Karpas-422 (cell line): ENCODE data around the gene GPR37L1. TPM values are rescaled to one million over a fixed set of nuclear protein-coding genes. Genes with fewer than 3 reads are reported as not detected.

Experiments used
- DNase-seq: peaks from one replicate; pipeline ENCODE4 v3.0.0-alpha.2; 2015
- H2AFZ ChIP-seq: fragments of 200-600 bp; sonication (generic); 2 replicates; pipeline ENCODE4 v1.6.1; 2014; ENCODE audit warnings: antibody characterized with exemption, low read length, mixed read lengths
- H3K27ac ChIP-seq: fragments of 200-600 bp; sonication (generic); 2 replicates; pipeline ENCODE4 v1.5.1; 2014; ENCODE audit warnings: mild to moderate bottlenecking, low read length, moderate library complexity
- H3K27me3 ChIP-seq: fragments of 200-600 bp; sonication (generic); 2 replicates; pipeline ENCODE4 v1.6.1; 2014; ENCODE audit warnings: low read length, mixed read lengths
- H3K36me3 ChIP-seq: fragments of 200-600 bp; sonication (generic); 2 replicates; pipeline ENCODE4 v1.6.1; 2014; ENCODE audit warnings: low read length, mixed read lengths; ENCODE audit not compliant: insufficient read depth
- H3K4me1 ChIP-seq: fragments of 200-600 bp; sonication (generic); 2 replicates; pipeline ENCODE4 v1.6.1; 2014; ENCODE audit warnings: mild to moderate bottlenecking, low read length, mixed read lengths
- H3K4me2 ChIP-seq: fragments of 200-600 bp; sonication (generic); 2 replicates; pipeline ENCODE4 v1.6.1; 2014; ENCODE audit warnings: low read length, low read depth, mild to moderate bottlenecking; ENCODE audit not compliant: poor library complexity, severe bottlenecking
- H3K4me3 ChIP-seq: fragments of 200-600 bp; sonication (generic); 2 replicates; pipeline ENCODE4 v1.5.1; 2014; ENCODE audit warnings: mild to moderate bottlenecking, antibody characterized with exemption, low read length, mixed read lengths
- H3K79me2 ChIP-seq: fragments of 200-600 bp; sonication (generic); 2 replicates; pipeline ENCODE4 v1.6.1; 2014; ENCODE audit warnings: mild to moderate bottlenecking, low read length, mixed read lengths
- H3K9ac ChIP-seq: fragments of 200-600 bp; sonication (generic); 2 replicates; pipeline ENCODE4 v1.6.0; 2014; ENCODE audit warnings: low read length
- H3K9me2 ChIP-seq: fragments of 200-600 bp; sonication (generic), shearing (Covaris generic); replicated peaks from 2 replicates; pipeline ENCODE4 v1.6.0; 2014; ENCODE audit warnings: mild to moderate bottlenecking, low read length, moderate library complexity; ENCODE audit not compliant: insufficient read depth
- H3K9me3 ChIP-seq: fragments of 300-700, 200-600 bp; sonication (generic); 2 replicates; pipeline ENCODE4 v1.6.1; 2014; ENCODE audit warnings: low read length, mixed read lengths
- H4K20me1 ChIP-seq: fragments of 200-600 bp; sonication (generic); 2 replicates; pipeline ENCODE4 v1.6.1; 2014; ENCODE audit warnings: mild to moderate bottlenecking, antibody characterized with exemption, low read length, low read depth; ENCODE audit not compliant: insufficient read depth
- total RNA-seq: library from RNA; depleted of rRNA; stranded (reverse); fragments of >200 nt; shearing (Covaris generic); gene quantifications from 2 replicates; pipeline ENCODE4 v1.2.3, GENCODE V29; 2014; ENCODE audit warnings: low replicate concordance

Gene GPR37L1
- total RNA-seq, 1 experiment from 2014 or later: not detected

DNA sequence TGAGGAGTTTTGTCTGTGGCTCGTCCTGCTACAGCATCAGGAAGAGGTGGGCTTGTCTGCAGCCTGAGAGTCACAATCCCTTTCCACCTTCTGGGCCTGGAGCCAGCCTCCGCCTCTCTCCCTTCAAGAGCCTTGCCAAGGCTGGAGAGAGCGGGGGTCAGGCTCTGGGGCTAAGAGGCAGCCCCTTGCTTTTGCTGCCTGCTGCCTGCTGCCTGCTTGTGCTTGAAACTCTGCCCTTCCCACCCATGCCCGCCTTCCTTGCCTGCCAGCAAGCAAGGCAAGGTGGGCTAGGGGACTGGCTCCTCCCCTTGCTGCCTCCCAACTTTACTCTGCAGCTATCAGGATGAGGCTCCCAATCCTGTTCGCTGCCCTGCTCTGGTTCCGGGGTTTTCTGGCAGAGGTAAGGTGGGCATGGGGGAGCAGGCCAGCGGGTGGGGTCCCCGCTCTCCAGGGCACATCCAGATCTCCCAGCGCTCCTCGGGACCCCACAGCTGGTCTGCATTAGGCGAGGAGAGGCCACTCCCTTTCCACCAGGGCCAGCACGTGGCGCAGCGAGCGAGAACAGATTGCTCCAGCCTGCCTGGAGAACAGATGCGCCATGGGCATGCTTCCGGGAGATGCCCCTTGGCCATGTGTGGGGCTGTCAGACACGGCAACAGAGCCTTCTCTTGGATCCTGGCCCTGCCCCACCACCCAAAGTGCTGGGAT is 45.1 kb downstream of the GPR37L1 start:
- Histone ChIP-seq H3K4me3 (no peak overlapping the region), H3K9me2 (no peaks in the 10 kb centered on the region), H3K4me2 (no peak overlapping the region), H3K27me3 (no peaks in the 10 kb centered on the region), H3K79me2 (no peaks in the 10 kb centered on the region), H3K27ac (no peak overlapping the region), H3K4me1 (peaks cover 11% of the 10 kb centered on the region), H4K20me1 (no peaks in the 10 kb centered on the region; the same call in 1 of the 2 replicates), H3K36me3 (no peaks in the 10 kb centered on the region), H3K9ac (no peak overlapping the region), H2AFZ (no peak overlapping the region), H3K9me3 (no peaks in the 10 kb centered on the region)
- no peak for DNase-seq

DNA sequence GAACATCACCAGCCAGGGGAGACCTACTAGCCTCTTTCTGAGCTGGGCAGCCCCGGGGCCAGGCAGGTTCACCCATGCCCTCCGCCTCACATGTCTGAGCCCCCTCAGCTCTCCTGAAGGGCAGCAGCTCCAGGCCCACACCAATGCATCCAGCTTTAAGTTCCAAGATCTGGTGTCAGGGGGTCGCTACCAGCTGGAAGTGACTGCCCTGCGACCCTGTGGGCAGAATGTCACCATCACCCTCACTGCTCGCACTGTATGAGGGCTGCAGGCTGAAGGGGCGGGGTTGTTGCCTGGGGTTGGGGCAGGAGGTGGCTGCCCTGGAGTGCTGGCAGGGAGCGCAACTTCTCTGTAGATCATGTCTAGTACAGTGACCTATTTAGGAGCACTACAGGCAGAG is 46.1 kb downstream of the GPR37L1 start:
- Histone ChIP-seq H3K9ac (no peak overlapping the region), H3K9me3 (no peaks in the 10 kb centered on the region), H3K36me3 (no peaks in the 10 kb centered on the region), H3K27me3 (no peaks in the 10 kb centered on the region), H3K27ac (no peak overlapping the region), H4K20me1 (no peaks in the 10 kb centered on the region; the same call in 1 of the 2 replicates), H2AFZ (no peak overlapping the region), H3K4me1 (peaks cover 8% of the 10 kb centered on the region), H3K9me2 (no peaks in the 10 kb centered on the region), H3K79me2 (no peaks in the 10 kb centered on the region), H3K4me2 (no peak overlapping the region), H3K4me3 (no peak overlapping the region)
- no peak for DNase-seq

DNA sequence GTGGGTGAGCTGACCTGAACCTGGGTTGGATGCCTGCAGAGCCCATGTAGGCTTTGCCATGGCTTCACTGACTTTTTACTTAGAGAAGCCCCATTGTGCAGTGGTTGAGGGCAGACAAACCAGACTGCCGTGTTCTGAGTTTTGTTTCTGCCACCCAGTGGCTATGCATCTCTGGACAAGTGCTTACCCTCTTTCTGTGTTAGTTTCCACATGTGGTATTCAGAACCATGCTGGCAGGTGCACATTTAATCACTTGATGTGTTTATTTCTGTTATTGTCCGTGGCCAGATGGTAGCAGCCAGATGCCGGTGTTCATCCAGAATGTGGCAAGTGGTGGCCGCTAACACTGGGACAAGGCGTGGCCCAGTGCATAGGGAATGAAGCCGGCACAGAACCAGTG is 48.0 kb downstream of the GPR37L1 start:
- H3K27ac ChIP-seq: no peak overlapping the region
- no peaks in the 10 kb centered on the region for H3K4me1 ChIP-seq
- no peaks in the 10 kb centered on the region for H3K9me3 ChIP-seq
- no peaks in the 10 kb centered on the region for H4K20me1 ChIP-seq
- H3K79me2 ChIP-seq: no peaks in the 10 kb centered on the region
- no peak overlapping the region for H3K4me3 ChIP-seq
- H3K36me3 ChIP-seq: no peaks in the 10 kb centered on the region
- H3K4me2 ChIP-seq: no peak overlapping the region
- no peaks in the 10 kb centered on the region for H3K27me3 ChIP-seq
- H2AFZ ChIP-seq: no peak overlapping the region
- H3K9ac ChIP-seq: no peak overlapping the region
- H3K9me2 ChIP-seq: no peaks in the 10 kb centered on the region
- DNase-seq: no peak

DNA sequence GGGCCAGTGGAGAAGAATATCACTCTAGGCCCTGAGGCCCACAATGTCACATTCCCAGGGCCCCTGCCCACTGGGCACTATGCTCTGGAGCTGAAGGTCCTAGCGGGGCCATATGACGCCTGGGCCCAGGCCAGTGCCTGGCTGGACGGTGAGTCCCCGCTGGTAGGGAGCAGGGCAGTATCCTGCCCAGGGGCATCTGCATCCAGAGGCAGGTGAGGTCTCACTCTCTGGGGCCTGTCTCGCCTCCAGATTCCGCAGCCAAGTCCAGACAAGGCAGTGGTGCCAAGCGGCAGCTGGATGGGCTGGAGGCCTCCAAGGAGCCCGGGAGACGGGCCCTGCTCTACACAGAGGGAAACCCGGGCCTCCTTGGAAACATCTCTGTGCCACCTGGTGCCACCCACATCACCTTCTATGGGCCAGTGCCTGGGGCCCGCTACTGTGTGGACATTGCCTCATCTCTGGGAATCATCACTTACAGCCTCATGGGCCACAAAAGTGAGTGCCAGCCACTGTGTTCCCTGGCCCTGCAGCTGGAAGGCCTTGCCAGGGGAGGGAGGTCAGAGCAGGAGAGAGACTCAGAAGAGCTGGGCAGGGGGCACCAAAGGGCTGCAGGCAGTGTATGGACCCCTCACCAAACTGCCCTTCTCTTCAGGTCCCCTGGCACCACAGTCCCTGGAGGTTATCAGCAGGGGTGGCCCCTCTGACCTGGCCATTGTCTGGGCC is 48.7 kb downstream of the GPR37L1 start:
- no peaks in the 10 kb centered on the region for H3K9me3 ChIP-seq
- H3K4me2 ChIP-seq: no peak overlapping the region
- H3K27me3 ChIP-seq: no peaks in the 10 kb centered on the region
- no peak overlapping the region for H2AFZ ChIP-seq
- H3K27ac ChIP-seq: no peak overlapping the region
- H3K4me3 ChIP-seq: no peak overlapping the region
- H3K9me2 ChIP-seq: no peaks in the 10 kb centered on the region
- H3K9ac ChIP-seq: no peak overlapping the region
- H3K79me2 ChIP-seq: no peaks in the 10 kb centered on the region
- no peaks in the 10 kb centered on the region for H3K4me1 ChIP-seq
- H3K36me3 ChIP-seq: no peaks in the 10 kb centered on the region
- DNase-seq: no peak
- no peaks in the 10 kb centered on the region for H4K20me1 ChIP-seq

DNA sequence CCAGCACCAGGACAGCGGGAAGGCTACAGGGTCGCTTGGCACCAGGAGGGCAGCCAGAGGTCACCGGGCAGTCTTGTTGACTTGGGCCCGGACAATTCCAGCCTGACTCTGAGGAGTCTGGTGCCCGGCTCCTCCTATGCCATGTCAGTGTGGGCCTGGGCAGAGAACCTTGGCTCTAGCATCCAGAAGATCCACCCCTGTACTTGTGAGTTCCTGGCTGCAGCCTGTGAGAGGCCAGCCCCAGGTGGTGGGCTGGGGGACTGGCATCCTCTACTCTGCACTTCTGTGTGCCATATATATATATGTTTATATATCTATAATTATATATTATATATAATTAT is 49.3 kb downstream of the GPR37L1 start:
- Histone ChIP-seq H3K4me2 (no peak overlapping the region), H3K9me3 (no peaks in the 10 kb centered on the region), H2AFZ (no peak overlapping the region), H3K4me3 (no peak overlapping the region), H3K9me2 (no peaks in the 10 kb centered on the region), H3K36me3 (no peaks in the 10 kb centered on the region), H3K27ac (no peak overlapping the region), H3K27me3 (no peaks in the 10 kb centered on the region), H3K79me2 (no peaks in the 10 kb centered on the region), H3K4me1 (no peaks in the 10 kb centered on the region), H3K9ac (no peak overlapping the region), H4K20me1 (no peaks in the 10 kb centered on the region)
- DNase-seq: no peak

DNA sequence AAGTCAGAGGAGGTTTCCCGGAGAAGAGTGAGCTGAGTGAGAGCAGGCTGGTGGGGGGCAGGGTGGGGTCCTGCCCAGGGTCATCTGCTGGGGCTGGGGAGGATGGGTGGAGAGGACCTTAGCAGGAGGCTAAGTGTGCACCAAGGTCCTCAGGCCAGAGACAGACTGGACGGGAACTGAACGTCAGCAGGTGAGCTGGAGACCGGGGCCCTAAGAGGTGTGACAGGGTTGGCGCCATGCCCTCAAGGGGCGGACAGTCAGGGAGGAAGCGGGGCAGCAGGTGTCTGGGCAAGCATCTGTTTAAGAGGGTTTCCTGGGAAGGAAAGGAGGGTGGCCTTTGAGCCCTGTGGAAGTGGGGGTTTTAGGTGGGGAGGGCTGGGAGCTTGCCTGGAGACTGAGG is 51.3 kb downstream of the GPR37L1 start:
- H3K36me3 ChIP-seq: no peaks in the 10 kb centered on the region
- no peak overlapping the region for H3K4me3 ChIP-seq
- no peak for DNase-seq
- no peaks in the 10 kb centered on the region for H3K79me2 ChIP-seq
- H2AFZ ChIP-seq: no peak overlapping the region
- no peaks in the 10 kb centered on the region for H3K9me3 ChIP-seq
- H3K4me1 ChIP-seq: no peaks in the 10 kb centered on the region
- no peak overlapping the region for H3K4me2 ChIP-seq
- H4K20me1 ChIP-seq: no peaks in the 10 kb centered on the region
- no peak overlapping the region for H3K9ac ChIP-seq
- H3K27me3 ChIP-seq: no peaks in the 10 kb centered on the region
- no peaks in the 10 kb centered on the region for H3K9me2 ChIP-seq
- H3K27ac ChIP-seq: no peak overlapping the region

DNA sequence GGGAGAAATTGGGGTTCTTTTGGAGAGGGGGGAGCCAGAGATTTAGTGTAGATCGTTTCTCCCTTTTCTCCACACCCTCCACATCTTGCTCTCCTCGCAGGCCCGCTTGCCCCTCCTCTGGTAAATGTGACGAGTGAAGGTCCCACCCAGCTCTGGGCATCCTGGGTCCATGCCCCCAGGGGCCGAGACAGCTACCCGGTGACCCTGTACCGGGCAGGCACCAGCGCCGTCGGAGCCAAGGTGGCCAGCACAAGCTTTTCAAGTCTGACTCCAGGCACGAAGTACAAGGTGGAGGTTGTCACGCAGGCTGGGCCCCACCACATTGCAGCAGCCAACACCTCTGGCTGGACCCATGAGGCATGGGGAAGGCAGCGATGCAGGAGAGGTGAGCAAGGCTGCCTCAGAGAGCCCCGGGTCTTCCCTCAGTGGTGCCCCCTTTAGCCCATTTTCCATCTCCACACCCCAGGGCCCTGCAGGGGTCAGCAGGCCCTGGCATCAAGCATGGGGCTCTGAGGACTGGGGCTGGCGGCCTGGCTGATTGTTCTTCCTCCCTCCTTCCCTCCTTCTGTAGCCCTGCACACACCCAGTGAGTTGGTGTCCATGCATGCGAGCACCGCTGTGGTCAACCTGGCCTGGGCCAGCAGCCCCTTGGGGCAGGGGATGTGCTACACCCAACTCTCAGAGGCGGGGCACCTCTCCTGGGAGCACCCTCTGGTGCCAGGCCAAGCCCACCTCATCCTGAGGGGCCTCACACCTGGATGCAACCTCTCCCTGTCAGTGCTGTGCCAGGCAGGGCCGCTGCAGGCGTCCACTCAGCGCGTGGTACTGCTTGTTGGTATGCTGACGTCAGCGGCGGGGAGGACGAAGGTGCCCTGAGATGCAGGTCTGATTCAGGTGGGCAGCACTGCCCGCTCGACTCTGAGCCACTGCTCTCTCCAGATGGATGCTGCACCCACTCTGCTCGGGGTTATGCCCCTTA is 54.5 kb downstream of the GPR37L1 start:
- Histone ChIP-seq H3K4me1 (no peaks in the 10 kb centered on the region), H3K27me3 (no peaks in the 10 kb centered on the region), H3K27ac (no peak overlapping the region), H3K9me3 (no peaks in the 10 kb centered on the region), H3K9me2 (no peaks in the 10 kb centered on the region), H3K9ac (no peak overlapping the region), H3K4me2 (no peak overlapping the region), H3K36me3 (no peaks in the 10 kb centered on the region), H3K79me2 (no peaks in the 10 kb centered on the region), H3K4me3 (no peak overlapping the region), H4K20me1 (no peaks in the 10 kb centered on the region), H2AFZ (no peak overlapping the region)
- no peak for DNase-seq
